Astrocyte (in vitro differentiated cells and primary cell): ENCODE results near the gene BTNL9.

Experiments
- CTCF ChIP-seq: IDR thresholded peaks from 2 replicates; pipeline ENCODE4 v1.5.1; 2011; ENCODE audit warnings: low read depth, mild to moderate bottlenecking, inconsistent platforms, low read length, moderate library complexity; ENCODE audit not compliant: insufficient read depth
- EZH2 ChIP-seq: IDR thresholded peaks from 2 replicates; pipeline ENCODE4 v1.6.1; 2012; ENCODE audit warnings: mild to moderate bottlenecking, low read length, inconsistent platforms; ENCODE audit not compliant: insufficient read depth

GRCh38 chr5:181061645-181062044 lies 21.6 kb downstream of the BTNL9 start:
- TF ChIP-seq CTCF (no peak), EZH2 (no peak)
